Amniotic stem cell (primary cell): ENCODE results near the gene KLHDC4.
"Not testable (repeated sequence)": the region's sequence is repeated elsewhere in the genome, so short reads cannot be mapped to it uniquely, and the experiment has no call there.

Experiments used
- DNase-seq: peaks from one replicate; lab custom pipeline; 2025; lab: John Stamatoyannopoulos, UW

The KLHDC4 gene

GRCh38 chr16:87742781-87743490, 22.9 kb downstream of the KLHDC4 start:
- no peak for DNase-seq

GRCh38 chr16:87741700-87742415, 23.9 kb downstream of the KLHDC4 start:
- no peak for DNase-seq

GRCh38 chr16:87740909-87741424, 24.8 kb downstream of the KLHDC4 start:
- DNase-seq = no peak

GRCh38 chr16:87740441-87740840, 25.3 kb downstream of the KLHDC4 start:
- no peak for DNase-seq

GRCh38 chr16:87739801-87740200, 26.0 kb downstream of the KLHDC4 start:
- no peak for DNase-seq

- DNase-seq = no peak
Observed at GRCh38 chr16:87736008-87736382, 29.8 kb downstream of the KLHDC4 start.

DNA sequence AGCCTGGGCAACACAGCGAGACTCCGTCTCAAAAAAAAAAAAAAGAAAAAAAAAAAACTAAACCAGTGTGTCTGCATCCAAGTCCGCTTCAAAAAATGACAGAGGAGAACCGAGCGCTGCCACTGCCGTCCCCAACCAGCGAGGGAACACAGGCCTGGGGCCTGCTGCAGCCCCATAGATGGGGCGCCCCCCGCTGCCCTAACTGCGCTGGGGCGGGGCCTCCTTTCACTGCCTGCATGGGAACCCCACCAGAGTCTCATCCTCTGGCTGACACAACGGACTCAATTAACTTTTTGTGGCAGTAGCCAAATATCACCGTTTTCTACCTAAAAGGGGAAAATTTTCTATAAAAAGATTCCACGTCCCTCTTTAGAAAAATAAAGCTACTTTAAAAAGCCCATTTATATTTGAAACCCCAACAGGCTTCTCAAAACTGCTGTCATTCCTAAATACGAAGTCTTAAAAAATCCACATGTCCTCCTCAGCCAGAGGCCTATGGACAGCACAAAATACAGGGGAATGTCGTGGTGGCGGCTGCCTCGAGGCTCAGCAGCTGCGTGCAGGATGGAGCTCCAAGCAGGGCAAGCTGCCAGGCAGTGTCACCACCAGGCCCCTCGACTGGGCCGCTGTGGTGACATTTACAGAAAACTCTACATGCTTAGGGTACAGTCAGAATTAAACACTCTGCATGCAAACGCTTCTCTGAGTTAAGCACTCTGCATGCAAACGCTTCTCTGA, 30.3 kb downstream of the KLHDC4 start:
- no peak for DNase-seq

DNA sequence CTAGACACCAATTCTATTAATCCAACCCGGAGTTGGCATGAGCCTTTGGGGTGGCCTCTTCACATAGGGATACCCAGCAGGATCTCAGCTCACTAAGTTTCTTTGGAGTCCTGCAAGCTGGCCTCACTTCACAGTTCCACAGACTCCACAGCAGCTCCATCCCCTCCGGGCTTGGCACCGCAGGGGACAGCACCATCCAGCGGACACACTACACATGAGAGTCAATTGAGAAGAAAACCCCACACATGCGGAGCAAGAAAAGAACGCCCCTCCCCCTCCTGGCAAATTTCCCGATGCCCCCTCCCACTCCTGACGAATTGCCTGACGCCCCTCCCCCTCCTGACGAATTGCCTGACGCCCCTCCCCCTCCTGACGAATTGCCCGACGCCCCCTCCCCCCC, 31.1 kb downstream of the KLHDC4 start:
- no peak for DNase-seq

DNA sequence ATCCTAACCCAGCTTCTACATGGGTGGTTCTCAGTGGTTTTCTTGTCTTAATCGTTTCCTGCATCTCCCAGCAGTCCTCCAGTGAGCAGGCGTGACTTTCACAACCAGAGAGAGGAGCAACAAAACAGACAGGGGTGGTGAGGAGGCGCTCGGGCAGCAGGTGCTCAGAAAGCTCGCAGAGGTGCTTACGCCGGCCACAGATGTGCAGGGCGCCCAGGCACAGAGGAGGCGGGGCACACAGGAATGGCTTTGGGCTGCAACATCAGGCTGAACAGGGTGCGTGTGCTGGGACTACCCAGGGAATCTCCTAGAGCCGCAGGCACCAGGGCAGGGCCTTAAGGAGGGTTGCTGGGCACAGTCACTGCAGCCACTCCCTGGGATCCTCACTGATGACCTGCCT, 32.6 kb downstream of the KLHDC4 start:
- DNase-seq = no peak

- no peak for DNase-seq
Observed at GRCh38 chr16:87731607-87732006, 34.2 kb downstream of the KLHDC4 start.

GRCh38 chr16:87729266-87729954, 36.4 kb downstream of the KLHDC4 start:
- no peak for DNase-seq

DNA sequence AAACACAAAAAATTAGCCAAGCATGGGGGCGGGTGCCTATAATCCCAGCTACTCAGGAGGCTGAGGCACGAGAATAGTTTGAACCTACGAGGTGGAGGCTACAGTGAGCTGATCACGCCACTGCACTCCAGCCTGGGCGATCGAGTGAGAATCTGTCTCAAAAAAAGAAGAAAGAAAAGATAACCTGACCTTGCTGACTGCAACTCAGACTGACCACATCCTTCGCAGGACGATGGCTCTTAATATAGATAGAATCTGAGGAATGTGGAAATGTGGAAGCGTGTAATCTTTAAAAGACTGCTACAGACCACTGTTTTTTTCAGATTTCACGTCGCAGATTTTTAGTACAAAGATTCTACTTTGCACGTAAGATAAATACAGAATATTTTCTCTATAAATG, 37.8 kb downstream of the KLHDC4 start:
- no peak for DNase-seq

- DNase-seq = no peak
Observed at GRCh38 chr16:87727346-87727745, 38.4 kb downstream of the KLHDC4 start.

DNA sequence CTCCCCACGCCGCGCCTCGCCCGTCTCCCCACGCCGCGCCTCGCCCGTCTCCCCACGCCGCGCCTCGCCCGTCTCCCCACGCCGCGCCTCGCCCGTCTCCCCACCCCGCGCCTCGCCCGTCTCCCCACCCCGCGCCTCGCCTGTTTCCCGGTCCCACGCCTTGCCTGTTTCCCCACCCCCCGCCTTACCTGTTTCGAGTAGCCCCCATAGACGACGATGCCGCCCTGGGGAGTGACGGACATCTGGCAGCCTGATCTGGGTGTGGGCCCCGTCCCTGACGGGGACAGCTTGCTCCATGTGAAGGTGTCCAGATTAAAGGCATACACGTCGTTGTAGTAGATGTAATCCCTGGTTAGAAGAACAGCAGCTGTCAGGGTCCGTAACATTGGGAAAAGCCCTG, 39.2 kb downstream of the KLHDC4 start:
- DNase-seq = not testable (repeated sequence)

DNA sequence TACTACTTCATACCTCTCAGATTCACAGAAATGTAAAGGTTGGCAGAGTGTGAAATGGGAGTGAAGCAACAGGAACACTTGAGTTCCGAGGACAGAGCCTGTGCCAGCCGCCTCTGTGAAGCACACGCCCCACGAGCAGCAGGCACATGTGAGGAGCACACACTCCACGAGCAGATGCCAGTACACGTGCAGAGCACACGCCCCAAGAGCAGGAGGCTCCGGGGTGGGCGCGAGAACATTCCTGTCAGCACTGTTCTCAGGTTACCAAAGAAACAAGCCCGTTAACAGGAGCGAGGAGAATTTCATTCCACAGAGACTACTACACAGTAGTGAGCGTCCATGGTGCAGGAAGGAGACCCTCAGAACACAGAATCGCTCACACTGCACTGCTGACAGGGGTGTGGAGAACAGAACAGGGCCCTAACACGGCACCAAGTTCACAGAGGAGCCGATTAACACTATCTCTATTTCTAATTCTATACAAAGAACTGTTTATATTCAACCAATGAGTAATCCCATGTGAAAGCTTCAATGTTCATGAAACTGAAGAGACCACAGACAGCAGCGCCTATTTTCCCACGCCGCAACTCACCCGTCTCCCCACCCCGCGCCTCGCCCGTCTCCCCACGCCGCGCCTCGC, 40.1 kb downstream of the KLHDC4 start:
- DNase-seq = no peak

- no peak for DNase-seq
Observed at GRCh38 chr16:87724490-87725291, 41.1 kb downstream of the KLHDC4 start.

GRCh38 chr16:87723226-87723623, 42.6 kb downstream of the KLHDC4 start:
- DNase-seq = no peak

DNA sequence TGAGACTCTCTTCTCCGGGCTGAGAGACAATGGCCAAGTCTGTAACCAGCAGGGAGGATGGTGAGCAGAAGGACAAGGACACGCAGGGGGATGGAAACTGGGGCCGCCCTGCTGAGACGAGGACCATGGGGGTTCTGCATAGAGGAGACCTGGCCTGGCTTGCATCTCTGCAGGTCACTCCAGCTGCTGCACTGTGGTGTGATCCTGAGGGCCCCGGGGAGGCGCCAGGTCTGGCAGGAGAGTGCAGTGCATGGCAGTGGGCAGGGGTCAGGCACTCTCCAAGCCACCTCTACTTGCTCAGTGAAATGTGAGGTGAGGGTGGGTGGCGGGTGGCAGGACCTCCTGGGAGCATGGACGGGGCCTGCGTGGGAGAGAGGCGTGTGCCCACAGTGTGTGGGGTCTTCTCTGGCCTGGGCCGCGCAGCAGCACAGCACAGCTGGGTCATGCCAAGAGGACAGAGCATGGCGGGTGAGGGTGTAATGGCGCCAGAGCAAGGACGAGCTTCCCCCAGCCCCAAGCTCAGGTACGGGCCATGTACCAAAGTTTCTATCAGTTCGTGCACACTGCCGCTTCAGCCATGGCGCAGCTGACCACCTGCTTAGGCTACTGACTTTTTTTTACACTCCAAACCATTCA, 43.1 kb downstream of the KLHDC4 start:
- DNase-seq = no peak

DNA sequence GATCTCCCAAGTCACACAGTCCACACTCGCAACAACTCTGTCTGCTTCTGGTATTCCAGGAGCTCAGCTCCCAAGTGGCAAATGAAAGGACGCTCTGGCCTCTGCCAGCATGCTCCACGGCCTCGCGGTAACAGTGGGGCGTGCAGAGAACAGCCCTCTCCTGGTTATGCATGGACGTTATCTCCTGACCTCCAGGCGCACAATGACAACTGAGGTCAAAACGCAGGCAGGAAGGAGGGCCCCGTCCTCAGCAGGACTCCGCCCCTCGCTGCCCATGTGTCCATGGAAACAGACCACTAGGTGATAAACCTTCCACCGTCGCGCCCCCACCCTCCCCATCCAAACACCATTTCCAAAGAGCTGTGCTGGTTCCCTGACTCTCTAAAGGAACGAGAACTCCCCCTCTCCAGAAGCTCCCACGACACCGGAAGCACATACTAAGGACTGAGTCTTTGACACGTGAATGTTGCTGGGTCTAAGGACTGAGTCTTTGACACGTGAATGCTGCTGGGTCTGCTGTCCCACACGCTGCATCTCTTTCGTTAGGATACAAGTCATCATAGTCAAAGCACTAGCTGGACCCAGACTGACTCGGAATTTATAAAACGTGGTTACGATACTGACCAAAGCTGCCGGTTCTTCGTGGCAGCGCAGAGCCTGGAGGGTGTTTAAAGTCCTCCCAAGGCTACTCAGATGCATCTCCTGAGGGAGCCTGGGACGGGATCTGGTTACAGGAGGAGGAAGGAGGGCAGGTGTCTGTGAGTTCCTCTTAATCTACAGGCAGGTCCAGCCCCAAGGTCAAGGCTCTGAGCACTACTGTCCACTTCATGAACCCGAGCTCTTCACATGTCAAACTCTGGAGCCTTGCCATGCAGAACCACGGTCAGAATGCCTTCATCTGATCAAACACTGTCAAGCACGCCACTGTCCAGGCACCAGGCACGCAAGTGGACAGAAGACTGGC, 43.9 kb downstream of the KLHDC4 start:
- DNase-seq = no peak
